RWPE1 (cell line): Measurements from ENCODE around the gene TUFT1.

Source experiments
- CTCF ChIA-PET: fragments of 350-600 bp; sonication (Branson Sonifier 250); formaldehyde crosslinking; extraction: SDS; loops from one replicate; lab custom pipeline; 2021; lab: Yijun Ruan, JAX
- POLR2A ChIA-PET: fragments of 400-600 bp; formaldehyde crosslinking; extraction: SDS; loops from one replicate; lab custom pipeline; 2020; ENCODE audit warnings: antibody characterized with exemption; ENCODE audit not compliant: low non-redundant PET; lab: Yijun Ruan, JAX
- DNase-seq: peaks from one replicate; pipeline ENCODE4 v3.0.0; 2012; ENCODE audit warnings: low spot score
- H3K27ac ChIP-seq: fragments of 450-650 bp; 2 replicates; pipeline ENCODE4 v1.5.1; 2017
- CTCF ChIP-seq: fragments of 450-650 bp; conservative IDR thresholded peaks from 2 replicates; pipeline ENCODE4 v1.5.1; 2017; ENCODE audit warnings: low read depth, mild to moderate bottlenecking

The TUFT1 gene

GRCh38 chr1:151549199-151549598, 9.1 kb downstream of the TUFT1 start:
- peak overlapping the region; percentile 94 for H3K27ac ChIP-seq
- ChIA-PET POLR2A (interaction anchor here (0.6 to 1.0 kb wide), 2 partner anchors 105 to 210 kb away, joined by 3 read pairs; no protein-coding TSS in a partner anchor), CTCF (interaction anchor here (0.8 kb wide), 1 partner anchor 44 kb away, joined by 3 read pairs; no protein-coding TSS in a partner anchor)
- DNase-seq = no peak
- no peak for TF ChIP-seq CTCF

DNA sequence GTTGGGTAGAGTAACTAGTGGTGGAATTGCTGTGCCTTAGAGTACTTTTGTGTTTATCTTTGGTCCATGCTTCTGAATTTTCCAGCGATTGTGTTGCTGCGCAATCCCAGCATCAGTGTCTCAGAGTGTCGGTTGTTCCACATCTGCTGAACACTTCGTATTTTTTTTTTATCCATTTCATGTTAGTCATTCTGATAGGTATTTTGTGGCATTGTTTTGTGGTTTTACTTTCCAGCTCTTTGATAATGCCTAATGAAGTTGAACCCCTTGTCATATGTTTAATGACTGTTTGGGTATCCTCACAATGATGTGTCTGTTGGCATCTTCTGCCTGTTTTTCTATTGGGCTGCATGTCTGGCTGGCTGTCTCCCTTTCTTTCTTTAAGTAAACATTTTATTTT, 13.6 kb downstream of the TUFT1 start:
- ChIA-PET CTCF (no interaction called here), POLR2A (no interaction called here)
- H3K27ac ChIP-seq = no peak overlapping the region
- no peak for TF ChIP-seq CTCF
- no peak for DNase-seq

DNA sequence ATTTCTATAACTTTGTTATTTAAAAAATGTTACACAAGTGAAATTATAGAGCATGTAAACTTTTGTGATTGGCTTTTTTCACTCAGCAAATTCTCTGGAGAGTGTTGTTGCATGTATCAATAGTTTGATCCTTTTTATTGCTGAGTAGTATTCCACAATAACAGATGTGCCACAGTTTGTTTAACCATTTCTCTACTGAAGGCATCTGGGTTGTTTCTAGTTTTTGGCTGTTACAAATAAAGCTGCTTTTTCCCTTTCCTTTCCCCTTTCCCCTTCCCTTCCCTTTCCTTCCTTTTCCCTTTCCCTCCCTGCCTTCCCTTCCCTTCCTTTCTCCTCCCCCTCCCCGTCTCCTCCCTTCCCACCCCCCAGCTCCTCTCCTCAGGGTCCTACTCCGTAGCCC, 15.9 kb downstream of the TUFT1 start:
- DNase-seq = no peak
- ChIA-PET POLR2A (no interaction called here), CTCF (no interaction called here)
- TF ChIP-seq CTCF = no peak
- peak overlapping the region; percentile 34 for H3K27ac ChIP-seq

DNA sequence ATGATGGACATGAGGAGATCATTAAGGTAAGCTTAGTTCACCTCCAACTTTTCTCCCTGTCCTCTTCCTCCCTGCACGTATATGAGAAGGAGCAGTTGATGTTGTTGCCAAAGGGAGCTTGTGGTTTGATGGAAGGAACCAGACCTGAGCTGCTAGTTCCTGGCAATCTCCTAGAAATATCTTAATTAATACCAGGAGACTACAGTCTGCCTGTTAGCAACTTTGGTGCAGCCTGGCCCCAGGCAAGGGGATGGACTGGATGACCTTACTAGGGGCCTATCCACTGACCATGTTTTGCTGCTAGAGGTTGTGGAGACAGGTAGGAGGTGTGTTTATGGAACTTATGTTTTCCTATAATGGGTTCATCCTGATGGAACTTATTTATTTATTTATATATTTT, 22.6 kb downstream of the TUFT1 start:
- DNase-seq = no peak
- ChIA-PET POLR2A (interaction anchor here (0.6 kb wide), 1 partner anchor 83 kb away, joined by 3 read pairs; no protein-coding TSS in a partner anchor), CTCF (no interaction called here)
- no peak for TF ChIP-seq CTCF
- H3K27ac ChIP-seq = peak overlapping the region; percentile 23; the same call in 1 of the 2 replicates

DNA sequence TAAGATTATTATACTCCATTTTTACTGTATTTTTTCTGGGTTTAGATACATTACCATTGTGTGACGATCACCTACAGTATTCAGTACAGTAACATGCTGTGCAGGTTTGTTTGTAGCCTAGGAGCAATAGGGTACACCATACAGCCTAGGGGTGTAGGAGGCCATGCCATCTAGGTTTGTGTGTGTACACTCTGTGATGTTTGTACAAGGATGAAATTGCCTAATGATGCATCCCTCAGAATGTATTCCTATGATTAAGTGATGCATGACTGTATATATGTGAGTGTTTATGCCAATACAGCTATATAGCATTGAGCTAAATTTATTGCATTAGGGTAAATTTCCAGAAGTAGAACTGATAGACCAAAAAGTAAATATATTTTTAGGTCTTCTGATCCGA, 23.3 kb downstream of the TUFT1 start:
- POLR2A ChIA-PET = interaction anchor here (0.6 kb wide), 1 partner anchor 19 kb away, joined by 3 read pairs; no protein-coding TSS in a partner anchor
- H3K27ac ChIP-seq = no peak overlapping the region
- no peak for DNase-seq
- CTCF ChIA-PET = no interaction called here
- no peak for TF ChIP-seq CTCF

DNA sequence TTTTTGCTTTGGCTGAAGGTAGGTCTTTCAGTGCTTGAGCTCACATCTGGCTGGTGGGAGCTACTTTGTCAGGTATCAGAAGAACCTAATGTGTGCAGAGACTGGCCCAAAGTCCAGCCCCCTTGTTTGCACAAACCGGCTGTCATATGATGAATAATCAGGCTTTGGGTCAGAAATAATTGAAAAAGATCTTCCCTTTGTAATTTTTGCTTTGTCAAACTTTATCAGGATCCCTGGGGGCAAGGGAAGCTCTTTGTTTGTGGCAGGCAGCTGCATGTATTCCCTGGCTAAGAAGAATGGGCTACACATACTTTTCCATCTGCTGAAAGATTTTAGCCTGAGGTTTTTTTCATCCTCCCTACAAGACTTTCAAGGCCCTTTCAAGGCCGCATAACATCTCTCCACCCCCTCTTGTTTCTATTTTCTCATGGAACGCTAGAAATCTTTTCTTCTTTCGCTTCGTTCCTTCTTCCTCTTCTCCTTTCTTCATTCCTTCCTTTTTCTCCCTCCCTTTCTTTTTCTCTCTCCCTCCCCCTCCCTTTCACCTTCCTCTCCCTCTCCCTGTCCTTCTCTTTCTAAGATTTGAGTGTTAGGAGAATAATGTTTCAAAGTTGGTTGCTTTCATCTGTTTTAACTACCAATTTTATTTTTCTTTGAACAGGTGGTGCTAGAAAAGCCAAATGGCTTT, 25.5 kb downstream of the TUFT1 start:
- CTCF ChIA-PET = no interaction called here

More for the DNA sequence above, 25.5 kb downstream of the TUFT1 start:
- 0 out of 2 replicates have a peak overlapping the region, but pooled peaks have one; percentile 33 for H3K27ac ChIP-seq
- POLR2A ChIA-PET = no interaction called here
- no peak for DNase-seq
- TF ChIP-seq CTCF = no peak
